Esophagus (tissue), 2 donors: ENCODE data around the gene ZNF669. TPM values are rescaled to one million over a fixed set of nuclear protein-coding genes. Genes with fewer than 3 reads are reported as not detected.

Source experiments
- H3K27ac ChIP-seq, 2 donors: one replicate each; pipeline ENCODE4 v1.5.1; 2013; ENCODE audit warnings: low read depth in 2 of 2, mild to moderate bottlenecking in 2 of 2, inconsistent platforms in 1 of 2, low read length in 1 of 2, moderate library complexity in 1 of 2
- H3K27me3 ChIP-seq, 2 donors: one replicate each; pipeline ENCODE4 v1.6.1; 2013; ENCODE audit warnings: low read length in 2 of 2, control low read depth in 1 of 2, mild to moderate bottlenecking in 1 of 2; ENCODE audit not compliant: insufficient read depth in 2 of 2, control insufficient read depth in 1 of 2
- H3K36me3 ChIP-seq, 2 donors: one replicate each; pipeline ENCODE4 v1.6.1; 2013; ENCODE audit warnings: low read length in 1 of 2; ENCODE audit not compliant: control insufficient read depth in 2 of 2, insufficient read depth in 2 of 2
- H3K4me1 ChIP-seq, 2 donors: one replicate each; pipeline ENCODE4 v1.6.1; 2013; ENCODE audit warnings: low read length in 1 of 2; ENCODE audit not compliant: control insufficient read depth in 2 of 2, insufficient read depth in 2 of 2
- H3K4me3 ChIP-seq, 2 donors: one replicate each; pipeline ENCODE4 v1.5.1; 2013; ENCODE audit warnings: low read length in 2 of 2, mild to moderate bottlenecking in 2 of 2, low read depth in 1 of 2, moderate library complexity in 1 of 2
- H3K9me3 ChIP-seq, 2 donors: one replicate each; pipeline ENCODE4 v1.6.1; 2013; ENCODE audit warnings: mild to moderate bottlenecking in 2 of 2, low read depth in 1 of 2, low read length in 1 of 2, moderate library complexity in 1 of 2; ENCODE audit not compliant: control insufficient read depth in 2 of 2, insufficient read depth in 1 of 2
- WGBS, 2 donors: extraction: QIAGEN DNeasy Blood & Tissue Kit; methylation state at CpG; one replicate each; pipeline ENCODE4 v1.1.7; 2013; 5-methylcytosine and 5-hydroxymethylcytosine counted together
- polyA plus RNA-seq, 2 donors: library from polyadenylated mRNA; stranded (reverse); fragments of 200-250 nt; gene quantifications; one replicate each; pipeline ENCODE4 v1.2.3, GENCODE V29; 2013
- donor health status: healthy with polysubstance abuse.
- donor health status: Bipolar disorder and iron deficiency.

Gene ZNF669
- polyA plus RNA-seq, 2 donors = 1.7 to 2.0 TPM

DNA sequence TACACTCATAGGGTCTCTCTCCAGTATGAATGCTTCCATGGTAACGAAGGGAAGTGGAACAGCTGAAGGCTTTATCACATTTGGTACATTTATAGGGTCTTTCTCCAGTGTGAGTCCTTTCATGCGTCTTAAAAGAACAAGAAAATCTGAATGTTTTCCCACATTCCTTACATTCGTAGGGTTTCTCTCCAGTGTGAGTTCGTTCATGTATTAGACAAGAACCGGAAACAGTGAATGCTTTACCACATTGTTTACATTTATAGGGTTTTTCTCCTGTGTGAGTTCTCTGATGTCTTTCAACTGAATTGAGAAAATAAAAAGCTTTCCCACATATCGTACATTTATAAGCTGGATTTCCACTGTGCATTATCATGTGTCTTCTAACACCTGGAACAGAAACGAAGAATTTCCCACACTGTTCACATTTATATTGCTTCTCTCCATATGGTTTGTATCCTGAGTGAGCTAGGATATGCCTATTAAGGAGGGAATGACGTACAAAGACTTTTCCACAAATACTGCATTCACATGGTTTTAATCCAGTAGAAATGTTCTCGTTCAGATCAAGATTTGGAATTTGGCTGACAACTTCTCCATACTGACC, 3.4 kb downstream of the ZNF669 start:
- Histone ChIP-seq H3K27ac (no peak overlapping the region), H3K27me3 (no peaks in the 10 kb centered on the region), H3K4me1 (peaks cover 0 to 6% of the 10 kb centered on the region in 2 donors), H3K9me3 (peaks cover 6 to 12% of the 10 kb centered on the region in 2 donors), H3K4me3 (no peak overlapping the region), H3K36me3 (peaks cover 7 to 9% of the 10 kb centered on the region in 2 donors)
- 97 to 98% methylated on average over 9 of the region's 9 CpGs for WGBS, 2 donors

DNA sequence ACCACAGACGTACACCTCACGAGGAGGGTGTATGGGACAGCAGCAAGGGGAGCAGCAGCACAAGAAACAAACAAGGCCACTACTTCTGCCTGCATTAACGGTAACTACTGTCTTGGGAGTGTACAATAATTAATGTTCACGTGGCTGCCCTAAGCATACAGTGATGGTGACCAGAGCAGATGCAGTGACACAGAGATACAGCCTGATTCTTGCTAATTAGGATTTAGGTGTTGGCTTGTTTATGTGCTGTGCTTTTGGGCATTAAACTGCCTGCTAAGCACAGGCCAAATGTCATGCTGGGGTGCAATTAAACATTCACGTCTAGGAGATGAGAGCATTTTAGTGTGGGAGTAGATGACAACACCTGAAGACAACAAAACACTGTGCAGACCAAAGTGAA, 7.2 kb downstream of the ZNF669 start:
- WGBS, 2 donors = 94 to 95% methylated on average over 5 of the region's 5 CpGs
- Histone ChIP-seq H3K36me3 (peaks cover 7 to 9% of the 10 kb centered on the region in 2 donors), H3K9me3 (peaks cover 6 to 12% of the 10 kb centered on the region in 2 donors)

DNA sequence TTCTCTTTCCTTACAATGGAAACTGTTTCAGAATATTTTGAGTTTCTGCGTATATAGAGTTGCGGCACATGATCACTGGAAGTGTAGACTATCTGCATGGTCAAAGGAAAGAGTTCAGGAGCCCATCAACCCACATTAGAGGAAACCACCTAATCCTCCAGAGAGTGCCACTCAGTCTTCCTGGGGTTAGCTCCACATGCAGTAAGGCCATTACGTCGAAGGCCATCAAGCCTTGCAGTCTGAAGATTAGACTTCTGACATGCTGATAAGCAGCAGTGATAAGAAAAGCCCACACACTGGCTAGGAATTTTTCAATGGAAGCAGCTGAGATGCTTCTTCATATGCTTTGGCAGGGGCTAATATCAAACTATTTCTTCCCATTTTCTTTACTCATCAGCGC, 7.6 kb downstream of the ZNF669 start:
- Histone ChIP-seq H3K4me3 (no peak overlapping the region), H3K4me1 (peaks cover 0 to 6% of the 10 kb centered on the region in 2 donors), H3K27me3 (no peaks in the 10 kb centered on the region), H3K36me3 (peaks cover 7 to 9% of the 10 kb centered on the region in 2 donors), H3K9me3 (peaks cover 6 to 10% of the 10 kb centered on the region in 2 donors), H3K27ac (no peak overlapping the region)
- 88 to 97% methylated on average over 5 of the region's 5 CpGs for WGBS, 2 donors

More for the DNA sequence above, 7.2 kb downstream of the ZNF669 start:
- Histone ChIP-seq H3K4me1 (peaks cover 0 to 6% of the 10 kb centered on the region in 2 donors), H3K27me3 (no peaks in the 10 kb centered on the region), H3K27ac (no peak overlapping the region), H3K4me3 (no peak overlapping the region)

DNA sequence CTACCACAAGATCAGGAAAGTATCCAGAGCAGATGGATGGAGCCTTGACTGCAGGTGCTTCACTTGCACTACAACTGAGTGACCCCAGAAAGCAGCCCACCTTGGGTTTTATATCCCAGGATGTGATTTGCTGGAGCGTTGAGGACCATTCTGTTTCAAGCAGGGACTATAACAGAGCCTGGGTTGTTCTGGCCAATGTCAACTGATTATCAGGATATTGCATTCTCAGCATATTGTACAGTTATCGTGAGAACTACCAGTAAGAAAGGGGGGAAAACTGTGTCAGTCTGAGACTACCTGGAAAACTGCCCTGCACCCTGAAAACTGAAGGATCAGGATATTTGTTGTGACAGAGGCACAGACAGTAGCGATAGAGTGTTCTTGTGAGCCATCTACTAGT, 8.0 kb downstream of the ZNF669 start:
- H3K27ac ChIP-seq = no peak overlapping the region
- H3K9me3 ChIP-seq = peaks cover 6 to 10% of the 10 kb centered on the region in 2 donors
- H3K4me1 ChIP-seq = peaks cover 0 to 6% of the 10 kb centered on the region in 2 donors
- H3K27me3 ChIP-seq = no peaks in the 10 kb centered on the region
- no peak overlapping the region for H3K4me3 ChIP-seq
- WGBS, 2 donors = 90 to 96% methylated on average over 3 of the region's 3 CpGs
- peaks cover 7 to 9% of the 10 kb centered on the region in 2 donors for H3K36me3 ChIP-seq

DNA sequence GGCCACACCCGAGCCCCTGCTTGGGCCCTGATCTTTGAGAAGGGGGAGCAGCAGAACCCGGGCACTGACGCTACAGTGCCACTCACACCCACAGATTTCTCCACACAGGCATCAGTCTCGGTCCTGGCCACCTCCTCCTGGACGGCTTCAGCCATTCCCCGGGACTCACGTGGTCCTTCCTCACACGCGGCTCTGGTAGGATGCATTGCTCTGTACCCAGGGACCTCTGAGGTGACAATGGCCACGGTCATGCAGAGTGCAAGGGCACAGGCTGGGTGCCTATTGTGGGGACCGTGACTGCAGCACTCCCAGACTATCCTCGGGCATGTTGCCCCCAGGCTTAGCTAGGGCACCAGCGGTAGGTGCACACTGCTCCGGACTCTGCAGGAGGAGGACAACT, 13.7 kb downstream of the ZNF669 start:
- WGBS, 2 donors = 72 to 86% methylated on average over 14 of the region's 14 CpGs
- Histone ChIP-seq H3K4me3 (no peak overlapping the region), H3K27me3 (no peaks in the 10 kb centered on the region), H3K4me1 (no peaks in the 10 kb centered on the region), H3K27ac (no peak overlapping the region), H3K36me3 (no peaks in the 10 kb centered on the region), H3K9me3 (peaks cover 0 to 2% of the 10 kb centered on the region in 2 donors)

DNA sequence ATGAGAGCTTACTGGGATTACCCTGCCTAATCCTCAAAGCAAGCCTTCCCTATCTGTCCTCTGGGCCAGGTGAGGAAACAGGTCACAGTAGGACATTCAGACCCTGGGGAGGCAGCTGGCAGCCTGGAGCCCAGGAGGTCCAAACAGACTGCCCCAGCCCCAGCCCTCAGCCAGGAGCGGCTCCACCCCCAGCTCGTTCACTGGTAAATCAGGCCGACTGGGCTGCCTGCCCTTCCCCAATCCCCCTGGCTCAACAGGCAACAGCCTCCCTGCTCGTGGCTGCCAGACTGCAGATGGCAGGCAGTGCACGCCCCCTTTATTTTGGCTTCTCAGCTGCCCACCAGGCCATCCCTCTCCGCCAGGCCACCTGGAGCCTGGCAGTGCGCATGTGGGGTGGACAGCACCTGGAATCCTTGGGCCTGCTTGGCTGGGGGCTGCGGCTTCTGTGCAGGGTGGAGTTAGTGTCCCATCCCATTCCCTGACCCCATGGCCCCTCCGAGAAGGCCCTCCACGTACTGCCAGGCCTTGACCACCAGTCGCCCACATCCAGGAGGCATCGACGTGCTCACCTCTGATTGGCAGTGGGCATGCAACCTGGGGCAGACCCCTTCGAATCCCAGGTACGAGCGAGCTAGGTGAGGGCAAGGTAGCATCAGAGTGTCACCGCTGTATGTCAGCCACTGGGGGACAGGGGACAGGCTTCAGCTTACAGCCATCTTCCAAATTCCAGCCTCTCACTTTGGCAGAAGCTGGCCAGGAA, 14.4 kb downstream of the ZNF669 start:
- H3K27me3 ChIP-seq = no peaks in the 10 kb centered on the region
- WGBS, 2 donors = 57 to 70% methylated on average over 17 of the region's 17 CpGs
- H3K9me3 ChIP-seq = peaks cover 0 to 2% of the 10 kb centered on the region in 2 donors
- no peaks in the 10 kb centered on the region for H3K4me1 ChIP-seq
- H3K27ac ChIP-seq = no peak overlapping the region
- H3K4me3 ChIP-seq = no peak overlapping the region
- H3K36me3 ChIP-seq = no peaks in the 10 kb centered on the region

DNA sequence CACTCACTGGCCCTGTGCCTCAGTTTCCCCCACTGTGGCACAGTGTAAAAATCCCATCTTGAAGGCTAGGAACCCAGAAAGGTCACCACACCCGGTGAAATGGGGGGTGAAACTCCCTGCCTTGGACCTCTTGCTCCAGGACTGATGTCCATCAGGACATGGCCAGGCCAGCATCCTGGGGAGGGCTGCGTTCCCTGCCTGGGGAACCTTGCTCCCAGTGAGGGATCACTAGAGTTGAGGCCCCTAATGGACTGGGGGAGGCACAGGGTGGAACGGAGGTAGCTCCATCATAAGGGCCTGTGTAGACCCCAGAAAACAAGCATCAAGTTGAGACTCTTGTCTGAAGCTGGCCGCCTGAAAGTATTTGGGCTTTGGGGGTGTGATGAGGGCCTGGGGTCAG, 15.2 kb downstream of the ZNF669 start:
- Histone ChIP-seq H3K4me1 (no peaks in the 10 kb centered on the region), H3K9me3 (peaks cover 0 to 2% of the 10 kb centered on the region in 2 donors), H3K27me3 (no peaks in the 10 kb centered on the region), H3K27ac (no peak overlapping the region), H3K36me3 (no peaks in the 10 kb centered on the region), H3K4me3 (no peak overlapping the region)
- WGBS, 2 donors = 80 to 87% methylated on average over 4 of the region's 4 CpGs

DNA sequence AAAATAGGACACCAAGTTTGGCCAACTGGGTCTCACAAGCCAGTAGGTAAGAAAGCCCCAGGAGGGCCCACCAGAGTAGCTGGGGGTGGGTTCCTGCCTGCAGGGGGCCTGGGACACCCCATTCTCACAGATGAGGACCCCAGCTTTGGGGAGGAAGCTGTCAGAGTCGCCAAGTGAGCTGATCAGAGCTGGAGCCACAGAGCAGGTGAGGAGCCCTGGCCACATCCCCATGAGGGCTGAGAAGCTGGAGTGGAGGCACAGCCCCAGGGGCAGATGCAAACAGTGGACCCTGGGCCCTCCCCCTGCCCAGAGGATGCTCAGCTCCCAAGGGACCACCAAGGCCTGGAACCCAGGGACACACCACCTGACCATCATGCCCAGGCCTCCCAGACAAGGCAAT, 16.9 kb downstream of the ZNF669 start:
- Histone ChIP-seq H3K27me3 (no peaks in the 10 kb centered on the region), H3K27ac (no peak overlapping the region), H3K36me3 (no peaks in the 10 kb centered on the region), H3K4me3 (no peak overlapping the region), H3K9me3 (peaks cover 0 to 2% of the 10 kb centered on the region in 2 donors), H3K4me1 (no peaks in the 10 kb centered on the region)
- WGBS, 2 donors = 63 to 92% methylated on average over 1 of the region's 1 CpG

DNA sequence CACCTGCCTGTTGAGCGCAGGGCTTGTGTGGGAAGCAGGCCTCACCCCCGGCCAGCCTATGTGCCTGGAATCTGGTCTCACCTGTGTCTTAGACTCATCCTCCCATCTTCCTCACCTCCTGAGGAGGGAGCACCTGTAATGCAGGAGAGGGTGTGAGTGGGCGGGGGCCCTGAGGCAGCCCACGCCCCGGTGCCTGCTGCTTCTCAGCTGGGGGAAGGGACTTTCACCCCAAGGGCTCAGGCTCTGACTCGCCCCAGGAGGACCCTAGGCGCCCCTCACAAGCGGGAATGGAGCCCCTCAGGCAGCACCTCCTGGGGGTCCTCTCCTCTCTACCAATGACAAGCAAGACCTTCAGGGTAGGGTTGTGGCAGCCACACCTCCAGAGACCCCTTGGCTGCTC, 18.8 kb downstream of the ZNF669 start:
- Histone ChIP-seq H3K36me3 (no peaks in the 10 kb centered on the region), H3K27ac (no peak overlapping the region), H3K4me3 (no peak overlapping the region), H3K4me1 (no peaks in the 10 kb centered on the region), H3K27me3 (no peaks in the 10 kb centered on the region), H3K9me3 (peaks cover 0 to 2% of the 10 kb centered on the region in 2 donors)
- WGBS, 2 donors = 88 to 91% methylated on average over 8 of the region's 8 CpGs
